ENCODE measurements around the gene DPP4. TPM values are rescaled to one million over a fixed set of nuclear protein-coding genes. Genes with fewer than 3 reads are reported as not detected.

DPP4 gene
- total and polyA plus RNA-seq, 8 donors, result 28.0 to 105 (median 44.1) TPM

GRCh38 chr2:161972866-161973265, 101.1 kb downstream of the DPP4 start:
- intact Hi-C loops (cut with DNase I), result no loop called here
- Histone ChIP-seq H3K36me3 (no peaks in the 10 kb centered on the region), H3K9me3 (no peaks in the 10 kb centered on the region), H3K27me3 (no peaks in the 10 kb centered on the region), H3K27ac (no peak overlapping the region), H3K4me3 (no peak overlapping the region), H3K4me1 (no peaks in the 10 kb centered on the region)
- no peak for DNase-seq
- TF ChIP-seq CTCF (IDR thresholded peaks at IDR 0.05), result no peak
- no peak for ATAC-seq

- no peak for TF ChIP-seq CTCF (IDR thresholded peaks at IDR 0.05)
- no peak overlapping the region for H3K27ac ChIP-seq
- no peaks in the 10 kb centered on the region for H3K4me1 ChIP-seq
- ATAC-seq, result no peak
- H3K9me3 ChIP-seq, result no peaks in the 10 kb centered on the region
- intact Hi-C loops (cut with DNase I), result no loop called here
- H3K4me3 ChIP-seq, result no peak overlapping the region
- H3K36me3 ChIP-seq, result no peaks in the 10 kb centered on the region
- H3K27me3 ChIP-seq, result no peaks in the 10 kb centered on the region
- DNase-seq, result no peak
Observed at GRCh38 chr2:161972232-161972631, 101.8 kb downstream of the DPP4 start.

GRCh38 chr2:161971551-161971950, 102.5 kb downstream of the DPP4 start:
- H3K9me3 ChIP-seq, result no peaks in the 10 kb centered on the region
- H3K4me1 ChIP-seq, result no peaks in the 10 kb centered on the region
- ATAC-seq (no peak), DNase-seq (no peak)
- intact Hi-C loops (cut with DNase I), result no loop called here
- TF ChIP-seq CTCF (IDR thresholded peaks at IDR 0.05), result no peak
- H3K4me3 ChIP-seq, result no peak overlapping the region
- no peaks in the 10 kb centered on the region for H3K36me3 ChIP-seq
- H3K27me3 ChIP-seq, result no peaks in the 10 kb centered on the region
- H3K27ac ChIP-seq, result no peak overlapping the region

- Histone ChIP-seq H3K27me3 (no peaks in the 10 kb centered on the region), H3K27ac (no peak overlapping the region), H3K9me3 (no peaks in the 10 kb centered on the region), H3K36me3 (no peaks in the 10 kb centered on the region), H3K4me3 (no peak overlapping the region), H3K4me1 (no peaks in the 10 kb centered on the region)
- ATAC-seq, result no peak
- no peak for DNase-seq
- TF ChIP-seq CTCF (IDR thresholded peaks at IDR 0.05), result no peak
- intact Hi-C loops (cut with DNase I), result no loop called here
Observed at GRCh38 chr2:161969159-161969558, 104.9 kb downstream of the DPP4 start.

- Histone ChIP-seq H3K27me3 (no peaks in the 10 kb centered on the region), H3K4me1 (no peaks in the 10 kb centered on the region)
- ATAC-seq, result no peak
Observed at GRCh38 chr2:161965994-161966393, 108.0 kb downstream of the DPP4 start.

More at GRCh38 chr2:161965994-161966393, 108.0 kb downstream of the DPP4 start:
- Histone ChIP-seq H3K9me3 (no peaks in the 10 kb centered on the region), H3K27ac (no peak overlapping the region), H3K36me3 (no peaks in the 10 kb centered on the region), H3K4me3 (no peak overlapping the region)
- no peak for DNase-seq
- intact Hi-C loops (cut with DNase I), result no loop called here
- no peak for TF ChIP-seq CTCF (IDR thresholded peaks at IDR 0.05)

All from left lung (tissue), 10 donors.